Trophoblast cell (in vitro differentiated cells and primary cell): ENCODE data around the gene APBA1.

ENCODE experiments used
- DNase-seq, 2 donors: peaks; one replicate each; pipeline ENCODE4 v3.0.0-alpha.2; 2016
- H2AFZ ChIP-seq: 2 replicates; pipeline ENCODE4 v1.6.1; 2013; ENCODE audit warnings: low read length, moderate library complexity, mild to moderate bottlenecking; ENCODE audit not compliant: insufficient read depth, poor library complexity
- H2AK5ac ChIP-seq: 2 replicates; pipeline ENCODE4 v1.6.1; 2013; ENCODE audit warnings: mild to moderate bottlenecking, low read length
- H2BK120ac ChIP-seq: 2 replicates; pipeline ENCODE4 v1.6.1; 2013; ENCODE audit warnings: low read length, mild to moderate bottlenecking, moderate library complexity; ENCODE audit not compliant: insufficient read depth, poor library complexity
- H2BK12ac ChIP-seq: 2 replicates; pipeline ENCODE4 v1.6.1; 2013; ENCODE audit warnings: mild to moderate bottlenecking, low read length, moderate library complexity
- H2BK5ac ChIP-seq: 2 replicates; pipeline ENCODE4 v1.6.1; 2013; ENCODE audit warnings: low read length, low read depth, moderate library complexity, mild to moderate bottlenecking; ENCODE audit not compliant: poor library complexity
- H3K14ac ChIP-seq: 2 replicates; pipeline ENCODE4 v1.6.1; 2013; ENCODE audit warnings: mild to moderate bottlenecking, low read length
- H3K18ac ChIP-seq: 2 replicates; pipeline ENCODE4 v1.6.1; 2013; ENCODE audit warnings: mild to moderate bottlenecking, low read length
- H3K23ac ChIP-seq: 2 replicates; pipeline ENCODE4 v1.6.1; 2013; ENCODE audit warnings: low read length
- H3K27ac ChIP-seq: 2 replicates; pipeline ENCODE4 v1.5.1; 2013; ENCODE audit warnings: low read depth, mild to moderate bottlenecking, inconsistent platforms, low read length, moderate library complexity
- H3K27me3 ChIP-seq: 2 replicates; pipeline ENCODE4 v1.6.1; 2013; ENCODE audit warnings: inconsistent platforms, mild to moderate bottlenecking, low read length, moderate library complexity; ENCODE audit not compliant: insufficient read depth
- H3K36me3 ChIP-seq, 2 experiments: 1 replicate in 1 of 2; 2 replicates in 1 of 2; pipeline ENCODE4 v1.6.1; 2013; ENCODE audit warnings: low read length in 2 of 2, mild to moderate bottlenecking in 2 of 2, moderate library complexity in 1 of 2; ENCODE audit not compliant: insufficient read depth in 2 of 2, control insufficient read depth in 1 of 2
- H3K4ac ChIP-seq: 2 replicates; pipeline ENCODE4 v1.6.1; 2013; ENCODE audit warnings: low read depth, mild to moderate bottlenecking, low read length, moderate library complexity
- H3K4me1 ChIP-seq, 2 experiments: 1 replicate in 1 of 2; 2 replicates in 1 of 2; pipeline ENCODE4 v1.6.1; 2013; ENCODE audit warnings: low read length in 2 of 2, mild to moderate bottlenecking in 2 of 2, moderate library complexity in 1 of 2; ENCODE audit not compliant: insufficient read depth in 2 of 2, control insufficient read depth in 1 of 2
- H3K4me2 ChIP-seq: 2 replicates; pipeline ENCODE4 v1.6.1; 2013; ENCODE audit warnings: inconsistent platforms, mild to moderate bottlenecking, low read length, moderate library complexity
- H3K4me3 ChIP-seq: 2 replicates; pipeline ENCODE4 v1.5.1; 2013; ENCODE audit warnings: mild to moderate bottlenecking, low read depth, low read length, inconsistent platforms
- H3K79me1 ChIP-seq: one replicate; pipeline ENCODE4 v1.6.1; 2013; ENCODE audit warnings: low read length
- H3K79me2 ChIP-seq: 2 replicates; pipeline ENCODE4 v1.6.1; 2013; ENCODE audit warnings: low read length, mild to moderate bottlenecking; ENCODE audit not compliant: control insufficient read depth, insufficient read depth, poor library complexity
- H3K9ac ChIP-seq: 2 replicates; pipeline ENCODE4 v1.6.1; 2013; ENCODE audit warnings: mild to moderate bottlenecking, low read length
- H3K9me3 ChIP-seq: 2 replicates; pipeline ENCODE4 v1.6.1; 2013; ENCODE audit warnings: low read depth, mild to moderate bottlenecking, control low read depth, inconsistent platforms, low read length; ENCODE audit not compliant: insufficient read depth
- H4K12ac ChIP-seq: 2 replicates; pipeline ENCODE4 v1.6.1; 2013; ENCODE audit warnings: low read depth, mild to moderate bottlenecking, low read length, moderate library complexity
- H4K8ac ChIP-seq: 2 replicates; pipeline ENCODE4 v1.6.1; 2013; ENCODE audit warnings: low read depth, mild to moderate bottlenecking, low read length, moderate library complexity
- H4K91ac ChIP-seq: one replicate; pipeline ENCODE4 v1.6.1; 2013; ENCODE audit warnings: low read depth, mild to moderate bottlenecking, low read length, moderate library complexity
- WGBS: extraction: QIAGEN DNeasy Blood & Tissue Kit; methylation state at CpG from one replicate; pipeline ENCODE4 v1.1.7; 2013; ENCODE audit warnings: missing lambda C conversion rate; ENCODE audit not compliant: insufficient read length, insufficient coverage; ENCODE audit errors: extremely low coverage; 5-methylcytosine and 5-hydroxymethylcytosine counted together

APBA1 gene

DNA sequence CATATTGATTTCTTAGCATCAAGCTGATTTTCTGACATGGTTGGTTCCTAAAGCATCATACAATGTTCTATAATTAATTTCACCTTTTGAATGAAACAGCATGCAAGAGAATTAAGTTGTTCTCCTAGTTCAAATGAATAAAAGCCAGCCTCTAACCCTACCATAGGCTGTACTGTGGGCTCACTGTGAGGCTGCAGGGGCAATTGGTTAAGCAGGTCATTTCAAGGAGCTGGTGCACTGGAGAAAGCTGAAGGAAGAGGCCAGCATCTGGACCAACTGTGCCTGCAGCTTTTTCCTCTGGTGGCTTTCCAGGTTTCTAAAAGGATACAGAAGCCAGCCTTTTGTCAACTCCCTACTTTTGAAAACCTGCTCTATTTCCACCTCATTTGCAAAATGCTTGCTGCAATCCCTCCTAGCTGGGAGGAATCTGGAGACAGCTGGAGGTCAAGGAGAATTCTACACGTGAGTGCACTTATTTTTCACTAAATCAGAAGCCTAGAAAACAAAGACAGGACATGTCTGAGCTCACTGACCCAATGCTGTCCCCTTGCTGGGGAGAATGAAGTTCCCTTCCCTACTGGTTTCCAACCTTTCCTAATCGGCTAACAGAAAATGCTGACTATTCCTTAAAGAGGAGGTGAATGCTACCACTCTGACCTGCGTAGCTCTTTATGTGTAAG, 158.9 kb downstream of the APBA1 start:
- no peak overlapping the region for H3K9ac ChIP-seq
- H3K18ac ChIP-seq = no peak overlapping the region
- no peak overlapping the region for H4K12ac ChIP-seq
- no peaks in the 10 kb centered on the region for H3K27me3 ChIP-seq
- no peak overlapping the region for H4K91ac ChIP-seq
- H2AK5ac ChIP-seq = no peak overlapping the region
- no peak overlapping the region for H2BK5ac ChIP-seq
- peaks cover 2% of the 10 kb centered on the region for H3K9me3 ChIP-seq
- no peak overlapping the region for H3K4me3 ChIP-seq
- H3K79me2 ChIP-seq = no peaks in the 10 kb centered on the region
- no peaks in the 10 kb centered on the region for H3K79me1 ChIP-seq
- DNase-seq = no peak
- H3K23ac ChIP-seq = no peak overlapping the region
- H3K4me1 ChIP-seq = no peaks in the 10 kb centered on the region
- H2BK12ac ChIP-seq = no peak overlapping the region
- no peak overlapping the region for H3K4ac ChIP-seq
- H3K4me2 ChIP-seq = no peak overlapping the region
- no peak overlapping the region for H3K14ac ChIP-seq
- no peak overlapping the region for H2BK120ac ChIP-seq
- no peak overlapping the region for H3K27ac ChIP-seq
- no peak overlapping the region for H4K8ac ChIP-seq
- no CpG with 5 or more reads among the region's 3 CpGs for WGBS
- no peaks in the 10 kb centered on the region for H3K36me3 ChIP-seq
- H2AFZ ChIP-seq = no peak overlapping the region

DNA sequence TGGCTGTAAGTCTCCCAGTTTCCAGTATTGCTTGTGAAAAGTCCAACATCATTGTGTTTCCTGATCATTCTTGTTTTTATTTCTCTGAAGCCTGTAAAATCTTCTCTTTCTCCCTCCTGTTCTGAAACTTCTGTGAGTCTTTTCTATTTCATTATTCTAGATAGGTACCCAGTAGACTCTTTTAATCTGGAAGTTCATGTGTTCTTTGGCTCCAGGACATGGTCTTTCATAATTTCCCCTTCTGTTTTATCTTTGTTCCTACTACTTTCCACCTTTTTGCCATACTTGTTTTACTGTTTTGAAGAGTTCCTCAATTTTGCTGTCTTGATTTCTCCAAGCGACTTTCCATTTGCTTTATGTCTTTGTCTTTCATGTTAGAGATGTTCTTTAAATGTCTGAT, 168.1 kb downstream of the APBA1 start:
- no CpG with 5 or more reads among the region's 1 CpG for WGBS

DNA sequence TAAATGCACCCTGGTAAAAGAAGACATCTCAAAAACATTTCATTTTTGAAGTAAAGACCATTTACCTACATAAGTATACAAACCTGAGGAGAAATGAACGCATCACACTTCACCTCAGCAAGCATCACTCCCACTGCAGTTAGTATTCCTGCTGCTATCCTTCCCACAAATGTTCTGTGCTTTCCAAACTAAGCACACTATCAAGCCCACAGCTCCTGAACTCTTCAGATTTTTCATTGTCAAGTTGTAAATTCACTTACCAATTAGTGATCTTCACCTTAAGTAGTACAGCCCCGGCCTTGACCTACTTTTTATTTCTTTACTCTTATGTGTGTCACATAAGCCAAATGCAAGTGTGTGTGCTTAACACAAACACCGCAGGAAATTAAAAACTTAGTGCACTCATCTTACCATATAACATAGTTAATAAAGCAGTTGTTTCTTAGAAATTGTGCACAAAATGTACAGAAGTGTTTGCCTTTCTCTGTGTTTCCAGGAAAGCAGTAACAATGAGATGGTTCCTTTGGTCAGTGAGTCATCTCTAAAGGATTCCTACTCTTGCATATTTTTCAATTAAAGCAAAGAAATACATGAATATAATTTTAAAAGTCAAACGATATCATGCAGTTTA, 169.4 kb downstream of the APBA1 start:
- WGBS = no CpG with 5 or more reads among the region's 4 CpGs
- Histone ChIP-seq H3K9ac (no peak overlapping the region), H3K4ac (no peak overlapping the region), H3K27me3 (no peaks in the 10 kb centered on the region), H3K79me1 (no peaks in the 10 kb centered on the region), H3K4me1 (no peaks in the 10 kb centered on the region), H4K8ac (no peak overlapping the region), H3K27ac (no peak overlapping the region), H3K36me3 (no peaks in the 10 kb centered on the region), H3K79me2 (no peaks in the 10 kb centered on the region), H3K4me3 (no peak overlapping the region), H2BK12ac (no peak overlapping the region), H3K14ac (no peak overlapping the region), H3K18ac (no peak overlapping the region), H3K23ac (no peak overlapping the region), H4K91ac (no peak overlapping the region), H3K9me3 (no peaks in the 10 kb centered on the region), H2AFZ (no peak overlapping the region), H2BK120ac (no peak overlapping the region), H4K12ac (no peak overlapping the region), H3K4me2 (no peak overlapping the region), H2BK5ac (no peak overlapping the region), H2AK5ac (no peak overlapping the region)
- DNase-seq = no peak

More for the DNA sequence above, 168.1 kb downstream of the APBA1 start:
- Histone ChIP-seq H2BK12ac (no peak overlapping the region), H4K12ac (no peak overlapping the region), H3K27ac (no peak overlapping the region), H3K4me2 (no peak overlapping the region), H2AFZ (no peak overlapping the region), H3K4me3 (no peak overlapping the region), H3K14ac (no peak overlapping the region), H3K9ac (no peak overlapping the region), H4K91ac (no peak overlapping the region), H3K36me3 (no peaks in the 10 kb centered on the region), H3K4ac (no peak overlapping the region), H3K23ac (no peak overlapping the region), H3K4me1 (no peaks in the 10 kb centered on the region), H3K18ac (no peak overlapping the region), H2BK5ac (no peak overlapping the region), H3K79me1 (no peaks in the 10 kb centered on the region), H3K79me2 (no peaks in the 10 kb centered on the region), H2BK120ac (no peak overlapping the region), H2AK5ac (no peak overlapping the region), H3K27me3 (no peaks in the 10 kb centered on the region), H4K8ac (no peak overlapping the region), H3K9me3 (no peaks in the 10 kb centered on the region)
- no peak for DNase-seq

GRCh38 chr9:69500896-69501295, 171.3 kb downstream of the APBA1 start:
- Histone ChIP-seq H4K12ac (no peak overlapping the region), H3K14ac (no peak overlapping the region), H3K4me3 (no peak overlapping the region), H3K36me3 (no peaks in the 10 kb centered on the region), H3K79me2 (no peaks in the 10 kb centered on the region), H3K9me3 (no peaks in the 10 kb centered on the region), H3K79me1 (no peaks in the 10 kb centered on the region), H2BK12ac (no peak overlapping the region), H2BK5ac (no peak overlapping the region), H2AK5ac (no peak overlapping the region), H3K27me3 (no peaks in the 10 kb centered on the region), H4K8ac (no peak overlapping the region), H3K23ac (no peak overlapping the region), H2BK120ac (no peak overlapping the region), H3K9ac (no peak overlapping the region), H3K27ac (no peak overlapping the region), H3K4me2 (no peak overlapping the region), H3K18ac (no peak overlapping the region), H2AFZ (no peak overlapping the region), H4K91ac (no peak overlapping the region), H3K4ac (no peak overlapping the region), H3K4me1 (no peaks in the 10 kb centered on the region)
- WGBS = no CpG with 5 or more reads among the region's 6 CpGs
- DNase-seq = no peak
